NCI-H1436 treated with DMSO at 0.1 percent for 48 hours (cell line): ENCODE data around the gene RALB.

Experiments
- DNase-seq: peaks from one replicate; lab custom pipeline; 2025; lab: John Stamatoyannopoulos, UW

Gene RALB

GRCh38 chr2:120262761-120263428 is 10.2 kb downstream of the RALB start:
- DNase-seq, result no peak

GRCh38 chr2:120265006-120265405 is 12.4 kb downstream of the RALB start:
- no peak for DNase-seq

- no peak for DNase-seq
Observed at GRCh38 chr2:120267348-120267747, 14.7 kb downstream of the RALB start.

GRCh38 chr2:120269076-120269744 is 16.6 kb downstream of the RALB start:
- DNase-seq, result no peak

- DNase-seq, result no peak
Observed at GRCh38 chr2:120269816-120270215, 17.2 kb downstream of the RALB start.

- DNase-seq, result no peak
Observed at GRCh38 chr2:120271711-120272379, 19.2 kb downstream of the RALB start.

- no peak for DNase-seq
Observed at GRCh38 chr2:120272763-120273481, 20.3 kb downstream of the RALB start.

GRCh38 chr2:120275617-120276400 is 23.2 kb downstream of the RALB start:
- DNase-seq, result no peak

GRCh38 chr2:120277505-120278205 is 25.0 kb downstream of the RALB start:
- DNase-seq, result no peak

- no peak for DNase-seq
Observed at GRCh38 chr2:120278901-120279300, 26.2 kb downstream of the RALB start.

GRCh38 chr2:120279708-120280107 is 27.1 kb downstream of the RALB start:
- DNase-seq, result no peak

GRCh38 chr2:120283649-120284048 is 31.0 kb downstream of the RALB start:
- no peak for DNase-seq

- DNase-seq, result no peak
Observed at GRCh38 chr2:120285056-120285455, 32.4 kb downstream of the RALB start.

- no peak for DNase-seq
Observed at GRCh38 chr2:120287183-120288015, 34.7 kb downstream of the RALB start.

GRCh38 chr2:120288016-120288373 is 35.3 kb downstream of the RALB start:
- DNase-seq, result no peak

- DNase-seq, result no peak
Observed at GRCh38 chr2:120289221-120289906, 36.7 kb downstream of the RALB start.

- DNase-seq, result no peak
Observed at GRCh38 chr2:120290737-120291136, 38.1 kb downstream of the RALB start.

- no peak for DNase-seq
Observed at GRCh38 chr2:120291401-120292311, 39.0 kb downstream of the RALB start.
